ENCODE results near the gene BANF2. TPM values are rescaled to one million over a fixed set of nuclear protein-coding genes. Genes with fewer than 3 reads are reported as not detected.
A peak's percentile ranks its signal among the peaks of the same experiment; 100 is the strongest.

BANF2 gene
- total and polyA plus RNA-seq, 2 of the 13 experiments (the other 11 are each of a cell fraction or from before 2014, with no cell fraction given): 0.35 TPM; not detected in 1

- TF ChIP-seq TIGD3 (CRISPR knock-in tag; IDR thresholded peaks at IDR 0.05; ENCODE audit: borderline replicate concordance) (no peak), NR1H2 (CRISPR knock-in tag; IDR thresholded peaks at IDR 0.05; ENCODE audit: borderline replicate concordance, low read depth) (no peak), ZNF296 (CRISPR knock-in tag; conservative IDR thresholded peaks at IDR 0.05) (no peak), PHB2 (IDR thresholded peaks at IDR 0.05; ENCODE audit: partially characterized antibody) (no peak), MXD3 (CRISPR knock-in tag; IDR thresholded peaks at IDR 0.05) (no peak), KDM1A (CRISPR knock-in tag; IDR thresholded peaks at IDR 0.05) (peak; percentile 99), TCF7 (IDR thresholded peaks at IDR 0.05; ENCODE audit: low read depth) (peak; percentile 100), ZMYM4 (CRISPR knock-in tag; IDR thresholded peaks at IDR 0.05) (peak; percentile 88), GTF3A (CRISPR knock-in tag; conservative IDR thresholded peaks at IDR 0.05) (no peak; the same call in 1 of the 2 replicates), ARID3A (IDR thresholded peaks at IDR 0.05; ENCODE audit: low read depth, low read length) (peak; percentile 94), TEAD2 (CRISPR knock-in tag; IDR thresholded peaks at IDR 0.05) (peak; percentile 83; the same call in 1 of the 2 replicates), ZNF569 (CRISPR knock-in tag; IDR thresholded peaks at IDR 0.05; ENCODE audit: borderline replicate concordance) (no peak; the same call in 1 of the 2 replicates), NCOA2 (CRISPR knock-in tag; IDR thresholded peaks at IDR 0.05) (peak; percentile 99), TBX3 (IDR thresholded peaks at IDR 0.05; ENCODE audit: borderline replicate concordance) (peak; percentile 100), STAT5B (CRISPR knock-in tag; IDR thresholded peaks at IDR 0.05) (peak; percentile 99), CC2D1A (CRISPR knock-in tag; IDR thresholded peaks at IDR 0.05) (no peak), PRDM4 (CRISPR knock-in tag; IDR thresholded peaks at IDR 0.05; ENCODE audit: borderline replicate concordance) (no peak), ZFP62 (CRISPR knock-in tag; IDR thresholded peaks at IDR 0.05) (0 out of 2 replicates have a peak, but pooled peaks have one; percentile 63), SIX4 (CRISPR knock-in tag; IDR thresholded peaks at IDR 0.05) (peak; percentile 97)
- TF ChIP-seq, protein P1, sequence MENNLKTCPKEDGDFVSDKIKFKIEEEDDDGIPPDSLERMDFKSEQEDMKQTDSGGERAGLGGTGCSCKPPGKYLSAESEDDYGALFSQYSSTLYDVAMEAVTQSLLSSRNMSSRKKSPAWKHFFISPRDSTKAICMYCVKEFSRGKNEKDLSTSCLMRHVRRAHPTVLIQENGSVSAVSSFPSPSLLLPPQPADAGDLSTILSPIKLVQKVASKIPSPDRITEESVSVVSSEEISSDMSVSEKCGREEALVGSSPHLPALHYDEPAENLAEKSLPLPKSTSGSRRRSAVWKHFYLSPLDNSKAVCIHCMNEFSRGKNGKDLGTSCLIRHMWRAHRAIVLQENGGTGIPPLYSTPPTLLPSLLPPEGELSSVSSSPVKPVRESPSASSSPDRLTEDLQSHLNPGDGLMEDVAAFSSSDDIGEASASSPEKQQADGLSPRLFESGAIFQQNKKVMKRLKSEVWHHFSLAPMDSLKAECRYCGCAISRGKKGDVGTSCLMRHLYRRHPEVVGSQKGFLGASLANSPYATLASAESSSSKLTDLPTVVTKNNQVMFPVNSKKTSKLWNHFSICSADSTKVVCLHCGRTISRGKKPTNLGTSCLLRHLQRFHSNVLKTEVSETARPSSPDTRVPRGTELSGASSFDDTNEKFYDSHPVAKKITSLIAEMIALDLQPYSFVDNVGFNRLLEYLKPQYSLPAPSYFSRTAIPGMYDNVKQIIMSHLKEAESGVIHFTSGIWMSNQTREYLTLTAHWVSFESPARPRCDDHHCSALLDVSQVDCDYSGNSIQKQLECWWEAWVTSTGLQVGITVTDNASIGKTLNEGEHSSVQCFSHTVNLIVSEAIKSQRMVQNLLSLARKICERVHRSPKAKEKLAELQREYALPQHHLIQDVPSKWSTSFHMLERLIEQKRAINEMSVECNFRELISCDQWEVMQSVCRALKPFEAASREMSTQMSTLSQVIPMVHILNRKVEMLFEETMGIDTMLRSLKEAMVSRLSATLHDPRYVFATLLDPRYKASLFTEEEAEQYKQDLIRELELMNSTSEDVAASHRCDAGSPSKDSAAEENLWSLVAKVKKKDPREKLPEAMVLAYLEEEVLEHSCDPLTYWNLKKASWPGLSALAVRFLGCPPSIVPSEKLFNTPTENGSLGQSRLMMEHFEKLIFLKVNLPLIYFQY (CRISPR knock-in tag; IDR thresholded peaks at IDR 0.05; ENCODE audit: borderline replicate concordance): no peak; the same call in 1 of the 2 replicates
These were observed 22.2 kb downstream of the BANF2 start (continued) for GRCh38 chr20:17721802-17722486.

Measured in HepG2 (cell line).